HCT116 (cell line): ENCODE results near the gene PSMB7. TPM values are rescaled to one million over a fixed set of nuclear protein-coding genes. Genes with fewer than 3 reads are reported as not detected.

Experiments
- ATAC-seq: fragments of 200-7000 bp; cut with Tn5 transposase; 2 replicates; pipeline ENCODE4 v1.9.1; 2020; ENCODE audit warnings: mild to moderate bottlenecking, moderate library complexity
- BruUV-seq: library from RNA; stranded (reverse); fragments of 400-500 nt; replicated peaks from 2 replicates; lab custom pipeline; 2021; lab: Mats Ljungman, UMichigan
- CTCF ChIA-PET: fragments of 300-600 bp; sonication (Branson Sonifier 250); formaldehyde crosslinking; loops from one replicate; lab custom pipeline; 2021; ENCODE audit warnings: antibody characterized with exemption; lab: Charles Lee
- POLR2A ChIA-PET: fragments of 300-600, 350-600 bp; sonication (Branson Sonifier 250); formaldehyde crosslinking; loops from one replicate; lab custom pipeline; 2021; ENCODE audit warnings: antibody characterized with exemption; lab: Charles Lee
- RAD21 ChIA-PET, 2 experiments: fragments of 300-600 bp; sonication (Branson Sonifier 250); formaldehyde crosslinking; loops; one replicate each; lab custom pipeline; 2023; ENCODE audit warnings: low total read pairs in 2 of 2; ENCODE audit not compliant: uncharacterized antibody in 2 of 2, unreplicated experiment in 2 of 2, low non-redundant PET in 1 of 2; lab: Charles Lee
- DNase-seq: peaks from one replicate; pipeline ENCODE4 v3.0.0-alpha.2; 2010; ENCODE audit warnings: low read depth, low spot score
- H2AFZ ChIP-seq: fragments of 200-600 bp; shearing (Covaris generic), sonication (generic); 2 replicates; pipeline ENCODE4 v1.6.1; 2017; ENCODE audit warnings: low read depth, mixed run types, mixed read lengths, antibody characterized with exemption, low read length; ENCODE audit not compliant: poor library complexity, severe bottlenecking
- H3K27ac ChIP-seq: 2 replicates; pipeline ENCODE4 v1.5.1; 2012; ENCODE audit warnings: low read depth, low read length
- H3K27me3 ChIP-seq: fragments of 200-600 bp; sonication (generic); 2 replicates; pipeline ENCODE4 v1.6.1; 2016; ENCODE audit warnings: mixed run types, low read length, mixed read lengths; ENCODE audit not compliant: insufficient read depth
- H3K36me3 ChIP-seq, 2 experiments: fragments of 200-500 bp in 1 of 2; fragments of 200-600 bp in 1 of 2; sonication (Bioruptor generic) in 1 of 2; sonication (generic) in 1 of 2; 2 replicates each; pipeline versions ENCODE4 v1.5.1 to v1.6.1; 2014 to 2016; ENCODE audit warnings: low read length in 2 of 2, inconsistent platforms in 1 of 2, mixed read lengths in 1 of 2, mixed run types in 1 of 2; ENCODE audit not compliant: insufficient read depth in 2 of 2, control insufficient read depth in 1 of 2
- H3K4me1 ChIP-seq, 2 experiments: fragments of 200-600 bp in 1 of 2; sonication (generic) in 1 of 2; 2 replicates each; pipeline versions ENCODE4 v1.5.1 to v1.6.1; 2012 to 2017; ENCODE audit warnings: low read length in 2 of 2, inconsistent platforms in 1 of 2, mild to moderate bottlenecking in 1 of 2, mixed read lengths in 1 of 2, mixed run types in 1 of 2, moderate library complexity in 1 of 2; ENCODE audit not compliant: insufficient read depth in 2 of 2, control insufficient read depth in 1 of 2
- H3K4me2 ChIP-seq: fragments of 200-600 bp; sonication (generic); 2 replicates; pipeline ENCODE4 v1.6.1; 2017; ENCODE audit warnings: mixed run types, low read length, mixed read lengths
- H3K4me3 ChIP-seq, 2 experiments: fragments of 200-600 bp in 1 of 2; sonication (generic) in 1 of 2; replicated peaks in 1 of 2; 2 replicates each; pipeline ENCODE4 v1.5.1; 2011 to 2016; ENCODE audit warnings: low read length in 2 of 2, control low read depth in 1 of 2, low read depth in 1 of 2, mild to moderate bottlenecking in 1 of 2, mixed read lengths in 1 of 2, mixed run types in 1 of 2
- H3K79me2 ChIP-seq: fragments of 200-600 bp; sonication (generic); 2 replicates; pipeline ENCODE4 v1.6.1; 2017; ENCODE audit warnings: mild to moderate bottlenecking, mixed run types, low read length, moderate library complexity, mixed read lengths; ENCODE audit not compliant: insufficient read depth
- H3K9ac ChIP-seq: fragments of 200-600 bp; sonication (generic); 2 replicates; pipeline ENCODE4 v1.6.1; 2016; ENCODE audit warnings: low read length, mixed read lengths
- H3K9me2 ChIP-seq: fragments of 200-600 bp; sonication (generic), shearing (Covaris generic); 2 replicates; pipeline ENCODE4 v1.6.1; 2017; ENCODE audit warnings: mixed run types, mild to moderate bottlenecking, moderate library complexity; ENCODE audit not compliant: insufficient read depth
- H3K9me3 ChIP-seq, 2 experiments: fragments of 200-500 bp in 1 of 2; fragments of 200-600 bp in 1 of 2; sonication (Bioruptor generic) in 1 of 2; sonication (generic) in 1 of 2; 2 replicates each; pipeline ENCODE4 v1.6.1; 2014 to 2017; ENCODE audit warnings: low read length in 2 of 2, mixed read lengths in 2 of 2, inconsistent platforms in 1 of 2, low read depth in 1 of 2, mild to moderate bottlenecking in 1 of 2, mixed run types in 1 of 2, moderate library complexity in 1 of 2; ENCODE audit not compliant: control insufficient read depth in 1 of 2, insufficient read depth in 1 of 2
- H4K20me1 ChIP-seq: fragments of 200-600 bp; sonication (generic), shearing (Covaris generic); 2 replicates; pipeline ENCODE4 v1.6.1; 2017; ENCODE audit warnings: mixed run types, mild to moderate bottlenecking, moderate library complexity; ENCODE audit not compliant: insufficient read depth
- CEBPB ChIP-seq: IDR thresholded peaks from 2 replicates; pipeline ENCODE4 v1.6.1; 2012; ENCODE audit warnings: low read depth
- EZH2 ChIP-seq: fragments of 200-600 bp; sonication (generic); IDR thresholded peaks from 2 replicates; pipeline ENCODE4 v1.6.1; 2017; ENCODE audit warnings: antibody characterized with exemption, mixed run types
- FOSL1 ChIP-seq: IDR thresholded peaks from 2 replicates; pipeline ENCODE4 v1.6.1; 2012; ENCODE audit warnings: low read depth
- POLR2A ChIP-seq: IDR thresholded peaks from 2 replicates; pipeline ENCODE4 v1.7.0; 2011; ENCODE audit warnings: borderline replicate concordance; ENCODE audit not compliant: insufficient read depth, insufficient read length; ENCODE audit errors: extremely low read depth
- POLR2AphosphoS5 ChIP-seq: IDR thresholded peaks from 2 replicates; pipeline ENCODE4 v1.6.1; 2011; ENCODE audit warnings: mild to moderate bottlenecking, low read depth, low read length, moderate library complexity
- RAD21 ChIP-seq: IDR thresholded peaks from 2 replicates; pipeline ENCODE4 v1.6.1; 2012; ENCODE audit warnings: low read depth, mild to moderate bottlenecking
- YY1 ChIP-seq: IDR thresholded peaks from 2 replicates; pipeline ENCODE4 v1.6.1; 2011; ENCODE audit warnings: low read length, low read depth, moderate library complexity, mild to moderate bottlenecking; ENCODE audit not compliant: insufficient replicate concordance; ENCODE audit errors: extremely low read depth
- intact Hi-C: fragments of 100-400 bp; cut with micrococcal nuclease; formaldehyde crosslinking; loops from 2 replicates; pipeline ENCODE4 v1.10.0; 2022
- total RNA-seq: library from RNA; stranded (reverse); gene quantifications from one replicate; pipeline ENCODE4 v1.2.1, GENCODE V29; 2021; ENCODE audit not compliant: unreplicated experiment
- TF ChIP-seq, protein P1 (sequence below): IDR thresholded peaks from 2 replicates; pipeline ENCODE4 v1.6.1; 2012
- TF ChIP-seq, protein P2 (sequence below): IDR thresholded peaks from 2 replicates; pipeline ENCODE4 v1.6.1; 2012
- TF ChIP-seq, protein P3 (sequence below), 3 experiments: fragments of 200-600 bp in 1 of 3; sonication (generic) in 1 of 3; IDR thresholded peaks in 2 of 3; conservative IDR thresholded peaks in 1 of 3; 2 replicates each; pipeline ENCODE4 v1.5.1; 2012 to 2017; ENCODE audit warnings: low read depth in 2 of 3, low read length in 2 of 3, antibody characterized with exemption in 1 of 3, borderline replicate concordance in 1 of 3, control low read depth in 1 of 3, mild to moderate bottlenecking in 1 of 3, mixed read lengths in 1 of 3, mixed run types in 1 of 3, moderate library complexity in 1 of 3; ENCODE audit not compliant: insufficient read depth in 1 of 3

Gene PSMB7
- total RNA-seq, 1 experiment from 2014 or later: 222 TPM

DNA sequence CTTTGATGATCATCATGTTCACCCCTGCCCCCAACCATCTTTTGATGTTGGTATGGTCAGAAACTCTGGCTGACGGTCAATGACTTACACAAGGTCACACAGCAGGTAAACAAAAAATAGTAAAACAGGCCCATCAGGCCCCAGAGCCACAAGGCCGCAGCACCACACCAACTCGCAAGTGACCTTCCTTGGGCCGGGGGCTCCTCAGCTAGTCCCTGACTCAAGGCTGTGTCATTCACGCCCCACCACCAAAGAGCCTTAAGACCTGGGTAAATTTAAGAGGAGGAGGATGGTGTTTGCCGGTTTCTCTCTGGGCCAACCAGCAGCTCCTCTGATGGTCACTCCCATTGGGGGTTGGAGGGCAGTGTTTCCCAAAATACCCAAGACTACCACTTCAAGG is 55.8 kb downstream of the PSMB7 start:
- H3K9ac ChIP-seq: no peak overlapping the region
- H3K27me3 ChIP-seq: no peaks in the 10 kb centered on the region
- peaks cover 98% of the 10 kb centered on the region for H3K79me2 ChIP-seq
- ATAC-seq (no peak), DNase-seq (no peak)
- no peak overlapping the region for H3K4me3 ChIP-seq
- H3K36me3 ChIP-seq: peaks cover 0 to 10% of the 10 kb centered on the region in 2 experiments; a peak in 1 of 4 replicates
- H3K9me2 ChIP-seq: no peaks in the 10 kb centered on the region
- no peak overlapping the region for H2AFZ ChIP-seq
- no peaks in the 10 kb centered on the region for H3K9me3 ChIP-seq
- H4K20me1 ChIP-seq: peaks cover 25% of the 10 kb centered on the region; the same call in 1 of the 2 replicates
- intact Hi-C loops: no loop called here
- no peak overlapping the region for H3K4me2 ChIP-seq
- no TSS peak for BruUV-seq
- ChIA-PET CTCF (no interaction called here), RAD21 (no interaction called here), POLR2A (no interaction called here)
- no peak overlapping the region for H3K27ac ChIP-seq
- TF ChIP-seq, protein P1, sequence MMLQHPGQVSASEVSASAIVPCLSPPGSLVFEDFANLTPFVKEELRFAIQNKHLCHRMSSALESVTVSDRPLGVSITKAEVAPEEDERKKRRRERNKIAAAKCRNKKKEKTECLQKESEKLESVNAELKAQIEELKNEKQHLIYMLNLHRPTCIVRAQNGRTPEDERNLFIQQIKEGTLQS: no peak
- TF ChIP-seq CEBPB: no peak
- TF ChIP-seq RAD21: no peak
- no peak for TF ChIP-seq POLR2A
- TF ChIP-seq EZH2: no peak
- TF ChIP-seq, protein P2, sequence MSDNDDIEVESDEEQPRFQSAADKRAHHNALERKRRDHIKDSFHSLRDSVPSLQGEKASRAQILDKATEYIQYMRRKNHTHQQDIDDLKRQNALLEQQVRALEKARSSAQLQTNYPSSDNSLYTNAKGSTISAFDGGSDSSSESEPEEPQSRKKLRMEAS: no peak
- TF ChIP-seq FOSL1: no peak
- TF ChIP-seq POLR2AphosphoS5: no peak
- no peak for TF ChIP-seq YY1
- TF ChIP-seq, protein P3, sequence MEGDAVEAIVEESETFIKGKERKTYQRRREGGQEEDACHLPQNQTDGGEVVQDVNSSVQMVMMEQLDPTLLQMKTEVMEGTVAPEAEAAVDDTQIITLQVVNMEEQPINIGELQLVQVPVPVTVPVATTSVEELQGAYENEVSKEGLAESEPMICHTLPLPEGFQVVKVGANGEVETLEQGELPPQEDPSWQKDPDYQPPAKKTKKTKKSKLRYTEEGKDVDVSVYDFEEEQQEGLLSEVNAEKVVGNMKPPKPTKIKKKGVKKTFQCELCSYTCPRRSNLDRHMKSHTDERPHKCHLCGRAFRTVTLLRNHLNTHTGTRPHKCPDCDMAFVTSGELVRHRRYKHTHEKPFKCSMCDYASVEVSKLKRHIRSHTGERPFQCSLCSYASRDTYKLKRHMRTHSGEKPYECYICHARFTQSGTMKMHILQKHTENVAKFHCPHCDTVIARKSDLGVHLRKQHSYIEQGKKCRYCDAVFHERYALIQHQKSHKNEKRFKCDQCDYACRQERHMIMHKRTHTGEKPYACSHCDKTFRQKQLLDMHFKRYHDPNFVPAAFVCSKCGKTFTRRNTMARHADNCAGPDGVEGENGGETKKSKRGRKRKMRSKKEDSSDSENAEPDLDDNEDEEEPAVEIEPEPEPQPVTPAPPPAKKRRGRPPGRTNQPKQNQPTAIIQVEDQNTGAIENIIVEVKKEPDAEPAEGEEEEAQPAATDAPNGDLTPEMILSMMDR (IDR thresholded peaks at IDR 0.05 in 2 of 3, conservative IDR thresholded peaks at IDR 0.05 in 1 of 3; ENCODE audit: borderline replicate concordance in 1 of 3, insufficient read depth in 1 of 3, low read depth in 2 of 3, low read length in 2 of 3): no peak
- H3K4me1 ChIP-seq: no peaks in the 10 kb centered on the region
